ENCODE results near the gene C16orf54. TPM values are rescaled to one million over a fixed set of nuclear protein-coding genes. Genes with fewer than 3 reads are reported as not detected.

C16orf54 gene
- total RNA-seq, 1 experiment from 2014 or later = 0.18 TPM

GRCh38 chr16:29770250-29770929 is 24.6 kb upstream of the C16orf54 start:
- no TSS peak for BruUV-seq (replicated peaks)
- Histone ChIP-seq H3K4me1 (ENCODE audit: control insufficient read depth, insufficient read depth, low read length) (no peaks in the 10 kb centered on the region), H3K4me3 (ENCODE audit: low read depth in 2 of 2, low read length in 2 of 2) (no peak overlapping the region), H3K27ac (ENCODE audit: low read length) (no peak overlapping the region), H3K9me3 (ENCODE audit: control insufficient read depth, insufficient read depth, low read depth, low read length) (no peaks in the 10 kb centered on the region), H3K27me3 (ENCODE audit: control insufficient read depth, insufficient read depth, low read length) (no peaks in the 10 kb centered on the region), H3K36me3 (ENCODE audit: control insufficient read depth, insufficient read depth, low read length) (no peaks in the 10 kb centered on the region)
- no peak for TF ChIP-seq CTCF (IDR thresholded peaks at IDR 0.05)
- TF ChIP-seq, protein P1, sequence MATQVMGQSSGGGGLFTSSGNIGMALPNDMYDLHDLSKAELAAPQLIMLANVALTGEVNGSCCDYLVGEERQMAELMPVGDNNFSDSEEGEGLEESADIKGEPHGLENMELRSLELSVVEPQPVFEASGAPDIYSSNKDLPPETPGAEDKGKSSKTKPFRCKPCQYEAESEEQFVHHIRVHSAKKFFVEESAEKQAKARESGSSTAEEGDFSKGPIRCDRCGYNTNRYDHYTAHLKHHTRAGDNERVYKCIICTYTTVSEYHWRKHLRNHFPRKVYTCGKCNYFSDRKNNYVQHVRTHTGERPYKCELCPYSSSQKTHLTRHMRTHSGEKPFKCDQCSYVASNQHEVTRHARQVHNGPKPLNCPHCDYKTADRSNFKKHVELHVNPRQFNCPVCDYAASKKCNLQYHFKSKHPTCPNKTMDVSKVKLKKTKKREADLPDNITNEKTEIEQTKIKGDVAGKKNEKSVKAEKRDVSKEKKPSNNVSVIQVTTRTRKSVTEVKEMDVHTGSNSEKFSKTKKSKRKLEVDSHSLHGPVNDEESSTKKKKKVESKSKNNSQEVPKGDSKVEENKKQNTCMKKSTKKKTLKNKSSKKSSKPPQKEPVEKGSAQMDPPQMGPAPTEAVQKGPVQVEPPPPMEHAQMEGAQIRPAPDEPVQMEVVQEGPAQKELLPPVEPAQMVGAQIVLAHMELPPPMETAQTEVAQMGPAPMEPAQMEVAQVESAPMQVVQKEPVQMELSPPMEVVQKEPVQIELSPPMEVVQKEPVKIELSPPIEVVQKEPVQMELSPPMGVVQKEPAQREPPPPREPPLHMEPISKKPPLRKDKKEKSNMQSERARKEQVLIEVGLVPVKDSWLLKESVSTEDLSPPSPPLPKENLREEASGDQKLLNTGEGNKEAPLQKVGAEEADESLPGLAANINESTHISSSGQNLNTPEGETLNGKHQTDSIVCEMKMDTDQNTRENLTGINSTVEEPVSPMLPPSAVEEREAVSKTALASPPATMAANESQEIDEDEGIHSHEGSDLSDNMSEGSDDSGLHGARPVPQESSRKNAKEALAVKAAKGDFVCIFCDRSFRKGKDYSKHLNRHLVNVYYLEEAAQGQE (IDR thresholded peaks at IDR 0.05; ENCODE audit: insufficient read depth in 1 of 2, low read depth in 2 of 2, low read length in 1 of 2) = no peak
- TF ChIP-seq SIN3A (IDR thresholded peaks at IDR 0.05; ENCODE audit: borderline replicate concordance, insufficient read depth, low read depth, low read length) = no peak
- TF ChIP-seq TCF7L2 (IDR thresholded peaks at IDR 0.05; ENCODE audit: low read depth, low read length) = no peak
- no peak for TF ChIP-seq POLR2AphosphoS5 (IDR thresholded peaks at IDR 0.05; ENCODE audit: low read depth, low read length)
- ATAC-seq (no peak), DNase-seq (ENCODE audit: low read depth, low spot score) (no peak)
- POLR2A ChIA-PET = no interaction called here
- intact Hi-C loops (cut with micrococcal nuclease; ENCODE audit: unreplicated experiment) = no loop called here
- in situ Hi-C loops (cut with HindIII; ENCODE audit: low pct_unique_long_range_greater_than_20kb, low sequenced_read_pairs) = no loop called here
- CTCF ChIA-PET = no interaction called here

DNA sequence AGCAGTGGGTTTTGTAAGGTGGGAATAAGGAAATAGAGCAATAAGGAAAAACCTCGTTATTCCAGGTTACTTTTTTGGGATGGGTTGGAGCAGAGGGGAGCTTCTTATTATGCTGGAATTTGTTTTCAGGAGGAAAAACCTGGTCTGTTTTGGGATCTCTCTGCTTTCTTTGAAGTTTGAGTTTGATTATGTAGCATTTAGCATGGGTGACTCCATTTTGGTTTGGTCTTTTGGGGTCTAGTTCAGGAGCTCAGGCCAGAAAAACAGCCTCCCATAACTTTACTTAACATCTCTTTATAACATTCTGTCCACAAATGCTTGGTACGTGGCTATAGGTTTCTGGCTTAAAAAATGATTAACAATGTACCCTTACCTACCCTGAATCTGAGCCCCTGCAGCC is 23.7 kb upstream of the C16orf54 start:
- H3K27ac ChIP-seq (ENCODE audit: low read length) = no peak overlapping the region
- POLR2A ChIA-PET = no interaction called here
- H3K36me3 ChIP-seq (ENCODE audit: control insufficient read depth, insufficient read depth, low read length) = no peaks in the 10 kb centered on the region
- H3K4me3 ChIP-seq (ENCODE audit: low read depth in 2 of 2, low read length in 2 of 2) = no peak overlapping the region
- TF ChIP-seq TCF7L2 (IDR thresholded peaks at IDR 0.05; ENCODE audit: low read depth, low read length) (no peak), SIN3A (IDR thresholded peaks at IDR 0.05; ENCODE audit: borderline replicate concordance, insufficient read depth, low read depth, low read length) (no peak), CTCF (IDR thresholded peaks at IDR 0.05) (no peak), POLR2AphosphoS5 (IDR thresholded peaks at IDR 0.05; ENCODE audit: low read depth, low read length) (no peak)
- TF ChIP-seq, protein P1 (IDR thresholded peaks at IDR 0.05; ENCODE audit: insufficient read depth in 1 of 2, low read depth in 2 of 2, low read length in 1 of 2) = no peak
- in situ Hi-C loops (cut with HindIII; ENCODE audit: low pct_unique_long_range_greater_than_20kb, low sequenced_read_pairs) (no loop called here), intact Hi-C loops (cut with micrococcal nuclease; ENCODE audit: unreplicated experiment) (no loop called here)
- H3K27me3 ChIP-seq (ENCODE audit: control insufficient read depth, insufficient read depth, low read length) = no peaks in the 10 kb centered on the region
- no peaks in the 10 kb centered on the region for H3K9me3 ChIP-seq (ENCODE audit: control insufficient read depth, insufficient read depth, low read depth, low read length)
- DNase-seq (ENCODE audit: low read depth, low spot score) (no peak), ATAC-seq (no peak)
- CTCF ChIA-PET = no interaction called here
- H3K4me1 ChIP-seq (ENCODE audit: control insufficient read depth, insufficient read depth, low read length) = no peaks in the 10 kb centered on the region
- BruUV-seq (replicated peaks) = no TSS peak

All from Panc1 (cell line).